Mesodermal cell (in vitro differentiated cells): ENCODE results near the gene ATP11A.
"Not testable (repeated sequence)": the region's sequence is repeated elsewhere in the genome, so short reads cannot be mapped to it uniquely, and the experiment has no call there.

Experiments
- H3K27ac ChIP-seq: 2 replicates; pipeline ENCODE4 v1.7.0; 2013; ENCODE audit warnings: mild to moderate bottlenecking, low read depth, low read length, moderate library complexity; ENCODE audit not compliant: severe bottlenecking
- H3K36me3 ChIP-seq: 2 replicates; pipeline ENCODE4 v1.7.1; 2013; ENCODE audit warnings: mild to moderate bottlenecking, low read length, moderate library complexity; ENCODE audit not compliant: control insufficient read depth, insufficient read depth
- H3K4me1 ChIP-seq: one replicate; pipeline ENCODE4 v1.7.1; 2013; ENCODE audit warnings: mild to moderate bottlenecking, low read length; ENCODE audit not compliant: insufficient read depth, control insufficient read depth, poor library complexity, severe bottlenecking
- H3K4me3 ChIP-seq: 2 replicates; pipeline ENCODE4 v1.7.0; 2013; ENCODE audit warnings: low read length, control low read depth, mild to moderate bottlenecking; ENCODE audit not compliant: insufficient read depth, poor library complexity, severe bottlenecking; ENCODE audit errors: extremely low read depth
- H3K9me3 ChIP-seq: 2 replicates; pipeline ENCODE4 v1.7.1; 2013; ENCODE audit warnings: mild to moderate bottlenecking, low read length, moderate library complexity; ENCODE audit not compliant: control insufficient read depth
- whole genome bisulfite sequencing, 2 experiments: methylation state at CpG; one replicate each; pipeline ENCODE4 v1.1.5; 2013; ENCODE audit warnings: missing lambda C conversion rate in 2 of 2; ENCODE audit not compliant: insufficient coverage in 2 of 2; 5-methylcytosine and 5-hydroxymethylcytosine counted together

Gene ATP11A

DNA sequence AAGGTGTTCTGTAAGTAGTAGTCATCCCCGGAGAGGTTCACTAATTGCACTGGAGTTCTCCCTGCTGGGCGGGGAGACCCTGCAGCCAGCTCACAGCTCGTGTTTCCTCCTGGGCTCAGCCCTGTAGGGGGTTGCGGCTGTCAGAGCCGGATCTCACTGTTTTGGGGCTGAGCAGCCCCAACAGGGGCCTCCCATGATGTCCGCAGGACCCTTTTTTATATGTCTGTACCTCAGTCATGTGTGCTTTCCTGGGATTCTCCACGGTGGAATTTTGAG, 148.9 kb downstream of the ATP11A start:
- Histone ChIP-seq H3K27ac (no peak overlapping the region), H3K4me3 (no peak overlapping the region), H3K36me3 (peaks cover 74% of the 10 kb centered on the region), H3K4me1 (peaks cover 10% of the 10 kb centered on the region), H3K9me3 (no peaks in the 10 kb centered on the region)
- 79 to 81% methylated on average over 6 of the region's 7 CpGs for WGBS, 2 experiments

DNA sequence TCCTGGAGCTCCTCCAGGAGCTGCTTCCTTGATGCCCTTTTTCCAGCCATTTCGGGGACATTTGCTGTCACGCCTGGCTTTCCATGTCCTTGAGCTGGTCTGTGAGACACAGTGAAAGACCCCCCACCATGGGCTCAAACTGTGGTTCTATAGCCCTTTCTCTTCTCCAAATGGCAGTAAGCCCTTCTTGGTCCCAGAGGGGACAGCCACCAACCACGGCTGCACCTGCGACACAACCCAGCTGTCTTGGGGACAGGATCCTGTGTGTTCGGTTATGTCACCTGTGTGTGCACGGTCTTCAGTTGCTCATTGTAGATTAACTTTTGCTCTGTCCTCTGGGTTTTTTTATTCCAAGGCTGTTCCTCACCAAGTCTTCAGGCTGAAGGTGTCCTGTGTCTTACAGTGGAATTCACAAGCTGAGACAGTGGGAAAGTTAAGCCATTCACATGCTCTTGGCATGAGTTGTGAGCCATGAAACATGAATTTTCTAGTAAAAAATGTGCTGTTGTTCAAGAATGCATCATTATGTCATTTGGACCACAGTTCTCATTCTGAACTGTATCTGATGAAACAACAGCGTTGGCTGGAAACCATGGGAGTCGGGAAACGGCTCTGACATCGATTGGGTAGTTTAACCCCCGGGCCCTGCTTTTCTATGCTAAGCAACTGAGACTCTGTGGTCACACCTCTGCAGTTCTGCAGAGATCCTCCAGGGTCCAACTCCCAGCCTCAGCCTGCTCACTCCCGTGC, 149.7 kb downstream of the ATP11A start:
- Histone ChIP-seq H3K9me3 (no peaks in the 10 kb centered on the region), H3K4me3 (no peak overlapping the region), H3K27ac (no peak overlapping the region), H3K36me3 (peaks cover 73% of the 10 kb centered on the region), H3K4me1 (peaks cover 10% of the 10 kb centered on the region)
- 94 to 95% methylated on average over 11 of the region's 12 CpGs for WGBS, 2 experiments

DNA sequence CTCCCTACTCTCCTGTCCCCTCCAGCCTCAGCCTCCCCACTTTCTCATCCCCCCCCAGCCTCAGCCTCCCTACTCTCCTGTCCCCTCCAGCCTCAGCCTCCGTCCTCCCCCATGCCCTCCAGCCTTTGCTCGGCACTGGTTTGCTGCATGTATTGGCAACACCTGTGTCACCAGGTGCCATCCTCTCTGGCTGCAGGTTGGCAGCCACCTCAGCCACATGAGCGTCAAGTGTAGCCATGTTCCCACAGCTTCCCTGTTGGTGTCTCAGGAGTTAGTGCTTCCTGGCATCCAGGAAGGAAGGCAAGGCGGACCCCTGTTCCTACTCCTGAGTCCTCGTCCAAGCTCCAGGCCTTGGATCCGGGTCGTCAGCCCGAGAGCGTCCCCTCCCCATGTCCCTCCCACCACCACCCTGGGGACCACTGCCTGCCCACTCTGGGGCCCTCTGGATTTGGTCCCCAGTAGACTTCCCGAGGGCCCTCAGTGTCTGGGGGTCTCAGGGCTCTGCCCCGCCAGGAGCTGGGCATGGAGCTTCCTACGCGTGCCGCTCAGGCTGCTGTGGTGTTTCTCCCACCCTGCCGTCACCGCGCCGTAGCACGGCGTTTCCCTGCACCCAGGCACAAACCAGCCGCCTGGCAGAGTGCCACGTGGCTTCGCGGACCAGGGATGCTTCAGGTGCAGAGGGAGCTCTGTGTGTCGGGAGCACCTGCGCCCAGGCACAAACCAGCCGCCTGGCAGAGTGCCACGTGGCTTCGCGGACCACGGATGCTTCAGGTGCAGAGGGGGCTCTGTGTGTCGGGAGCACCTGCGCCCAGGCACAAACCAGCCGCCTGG, 150.8 kb downstream of the ATP11A start:
- Histone ChIP-seq H3K9me3 (no peaks in the 10 kb centered on the region), H3K27ac (no peak overlapping the region), H3K4me1 (peaks cover 10% of the 10 kb centered on the region), H3K4me3 (no peak overlapping the region), H3K36me3 (peaks cover 71% of the 10 kb centered on the region)
- WGBS, 2 experiments: 96% methylated on average over 29 to 33 of the region's 34 CpGs

DNA sequence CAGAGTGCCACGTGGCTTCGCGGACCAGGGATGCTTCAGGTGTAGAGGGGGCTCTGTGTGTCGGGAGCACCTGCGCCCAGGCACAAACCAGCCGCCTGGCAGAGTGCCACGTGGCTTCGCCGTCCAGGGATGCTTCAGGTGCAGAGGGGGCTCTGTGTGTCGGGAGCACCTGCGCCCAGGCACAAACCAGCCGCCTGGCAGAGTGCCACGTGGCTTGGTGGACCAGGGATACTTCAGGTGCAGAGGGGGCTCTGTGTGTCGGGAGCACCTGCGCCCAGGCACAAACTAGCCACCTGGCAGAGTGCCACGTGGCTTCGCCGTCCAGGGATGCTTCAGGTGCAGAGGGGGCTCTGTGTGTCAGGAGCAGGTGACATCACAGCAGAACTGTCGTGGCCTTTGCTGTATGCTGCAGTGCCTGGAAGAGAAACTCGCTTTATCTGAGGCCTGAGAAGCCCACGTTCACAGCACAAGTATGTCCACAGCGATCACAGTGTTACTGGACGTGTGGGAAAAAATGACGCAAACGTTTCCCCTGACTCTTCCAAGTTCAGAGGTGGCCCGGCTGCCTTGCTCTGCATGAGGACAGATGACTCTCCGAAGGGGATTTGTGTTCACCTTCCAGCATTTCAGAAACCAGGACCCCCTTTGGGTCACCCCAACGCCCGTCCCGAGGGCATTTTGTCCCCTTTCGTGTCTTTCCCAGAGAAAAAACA, 151.6 kb downstream of the ATP11A start:
- not testable (repeated sequence) for H3K27ac ChIP-seq, H3K4me3 ChIP-seq, H3K4me1 ChIP-seq, H3K9me3 ChIP-seq
- H3K36me3 ChIP-seq: peaks cover 71% of the 10 kb centered on the region
- WGBS, 2 experiments: 94 to 96% methylated on average over 28 to 31 of the region's 31 CpGs

DNA sequence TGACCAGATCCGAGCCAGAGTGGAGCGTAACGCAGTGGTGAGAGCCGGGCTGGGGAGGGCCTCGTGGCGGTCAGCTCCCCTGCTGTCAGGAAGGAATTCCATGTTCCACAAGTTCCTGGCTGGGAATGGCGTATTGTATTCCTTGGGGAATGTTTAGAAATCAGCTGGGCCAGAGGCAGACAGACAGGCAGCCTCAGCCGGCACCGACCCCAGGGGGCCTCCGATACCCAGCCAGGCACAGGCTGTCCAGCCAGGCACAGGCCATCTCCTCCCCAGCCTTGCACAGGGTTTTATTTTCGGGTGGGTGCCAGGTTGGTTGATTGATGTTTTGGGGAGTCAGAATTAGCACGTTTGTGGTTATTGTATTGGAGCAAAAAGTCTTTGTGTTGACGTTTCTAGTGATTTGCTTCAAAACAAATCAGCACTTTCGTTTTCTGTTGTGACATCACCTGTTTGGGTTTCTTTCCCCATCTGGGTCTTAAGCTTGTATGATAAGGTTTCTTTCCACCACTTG, 152.6 kb downstream of the ATP11A start:
- Histone ChIP-seq H3K36me3 (peaks cover 70% of the 10 kb centered on the region), H3K9me3 (no peaks in the 10 kb centered on the region), H3K27ac (no peak overlapping the region), H3K4me1 (peaks cover 10% of the 10 kb centered on the region), H3K4me3 (no peak overlapping the region)
- 73 to 75% methylated on average over 11 to 12 of the region's 14 CpGs for WGBS, 2 experiments

DNA sequence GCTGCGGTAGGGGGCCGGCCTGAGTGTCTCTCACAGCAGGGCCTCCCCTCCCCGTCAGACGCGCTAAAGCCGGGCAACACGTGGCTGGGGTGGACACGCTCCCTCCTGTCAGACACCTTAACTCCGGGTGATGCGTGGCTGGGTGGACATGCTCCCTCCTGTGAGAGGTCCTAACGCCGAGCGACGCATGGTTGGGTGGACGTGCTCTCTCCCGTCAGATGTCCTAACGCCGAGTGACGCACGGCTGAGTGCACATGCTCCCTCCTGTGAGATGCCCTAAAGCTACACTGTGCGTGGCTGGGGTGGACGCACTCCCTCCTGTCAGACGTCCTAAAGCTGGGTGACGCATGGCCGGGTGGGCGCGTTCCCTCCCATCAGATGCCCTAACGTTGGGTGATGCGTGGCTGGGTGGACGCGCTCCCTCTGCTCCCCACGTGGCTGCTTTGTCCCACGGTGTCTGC, 153.1 kb downstream of the ATP11A start:
- Histone ChIP-seq H3K9me3 (no peaks in the 10 kb centered on the region), H3K4me1 (peaks cover 10% of the 10 kb centered on the region), H3K4me3 (no peak overlapping the region), H3K36me3 (peaks cover 68% of the 10 kb centered on the region), H3K27ac (no peak overlapping the region)
- WGBS, 2 experiments: 95 to 97% methylated on average over 33 of the region's 33 CpGs

DNA sequence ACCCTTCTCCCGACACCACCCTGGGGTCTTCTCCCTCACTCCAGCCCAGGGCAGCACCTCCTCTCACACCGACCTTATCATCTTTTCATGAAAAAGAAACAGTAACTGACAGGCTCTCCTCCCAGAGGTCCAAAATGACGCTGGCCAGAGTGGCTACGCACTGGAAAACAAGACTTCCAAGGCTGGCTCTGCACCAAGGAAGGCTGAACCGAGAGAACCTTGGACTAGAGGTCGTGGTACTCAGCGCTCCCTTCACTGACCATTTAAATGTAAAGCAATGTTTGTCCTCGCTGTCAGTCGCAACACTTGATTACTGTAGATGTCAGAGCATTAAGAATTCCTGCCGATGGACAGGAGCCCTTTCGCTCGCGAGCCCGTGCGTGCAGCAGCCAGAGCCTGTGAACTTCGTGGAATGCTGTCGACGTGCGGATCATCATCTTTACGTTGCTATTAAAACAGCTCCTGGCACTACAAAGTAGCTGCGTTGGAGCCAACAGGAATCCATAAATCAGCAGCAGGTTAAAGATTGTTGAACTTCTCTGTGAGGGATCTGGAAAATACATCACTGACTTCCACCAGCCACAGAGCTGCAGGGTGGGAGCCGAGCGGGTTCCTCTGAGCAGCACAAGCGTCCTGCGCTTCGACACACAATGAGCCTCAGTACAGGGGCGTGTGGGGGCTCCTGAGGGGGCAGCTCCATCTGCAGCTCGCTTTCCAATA, 153.7 kb downstream of the ATP11A start:
- H3K4me3 ChIP-seq: no peak overlapping the region
- H3K9me3 ChIP-seq: no peaks in the 10 kb centered on the region
- H3K36me3 ChIP-seq: peaks cover 67% of the 10 kb centered on the region
- peaks cover 10% of the 10 kb centered on the region for H3K4me1 ChIP-seq
- 95% methylated on average over 28 of the region's 28 CpGs for WGBS, 2 experiments
- no peak overlapping the region for H3K27ac ChIP-seq

DNA sequence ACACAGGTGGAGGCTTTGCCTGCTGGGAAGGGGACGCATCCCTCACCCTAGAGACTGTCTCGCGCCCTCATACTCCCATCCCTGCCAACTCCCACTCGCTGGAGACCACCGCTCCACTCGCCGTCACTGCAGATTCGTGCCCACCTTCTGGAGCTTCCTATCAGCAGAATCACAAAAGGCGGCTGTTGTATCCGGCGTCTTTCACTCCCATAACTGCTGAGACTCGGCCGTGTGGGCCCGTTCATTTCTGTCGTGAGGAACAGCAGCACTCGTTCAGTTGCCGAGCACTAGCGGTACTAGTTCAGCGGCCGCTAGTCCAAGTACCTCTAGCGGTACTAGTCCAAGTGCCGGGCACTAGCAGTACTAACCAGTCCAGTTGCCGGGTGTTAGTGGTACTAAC, 154.6 kb downstream of the ATP11A start:
- Histone ChIP-seq H3K36me3 (peaks cover 63% of the 10 kb centered on the region), H3K9me3 (no peaks in the 10 kb centered on the region), H3K4me1 (peaks cover 10% of the 10 kb centered on the region), H3K27ac (no peak overlapping the region), H3K4me3 (no peak overlapping the region)
- 92 to 93% methylated on average over 23 of the region's 23 CpGs for WGBS, 2 experiments

DNA sequence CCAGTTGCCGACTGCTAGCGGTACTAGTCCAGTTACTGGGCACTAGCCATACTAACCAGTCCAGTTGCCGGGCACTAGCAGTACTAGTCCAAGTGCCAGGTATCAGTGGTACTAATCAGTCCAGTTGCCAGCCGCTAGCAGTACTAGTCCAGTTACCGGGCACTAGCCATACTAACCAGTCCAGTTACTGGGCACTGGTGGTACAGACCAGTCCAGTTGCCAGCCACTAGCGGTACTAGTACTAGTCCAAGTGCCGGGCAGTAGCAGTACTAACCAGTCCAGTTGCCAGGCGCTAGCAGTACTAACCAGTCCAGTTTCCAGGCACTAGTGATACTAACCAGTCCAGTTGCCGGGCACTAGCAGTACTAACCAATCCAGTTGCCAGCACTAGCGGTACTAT, 155.0 kb downstream of the ATP11A start:
- peaks cover 64% of the 10 kb centered on the region for H3K36me3 ChIP-seq
- no peaks in the 10 kb centered on the region for H3K9me3 ChIP-seq
- H3K4me3 ChIP-seq: no peak overlapping the region
- peaks cover 10% of the 10 kb centered on the region for H3K4me1 ChIP-seq
- WGBS, 2 experiments: 92 to 97% methylated on average over 10 of the region's 10 CpGs
- H3K27ac ChIP-seq: no peak overlapping the region

DNA sequence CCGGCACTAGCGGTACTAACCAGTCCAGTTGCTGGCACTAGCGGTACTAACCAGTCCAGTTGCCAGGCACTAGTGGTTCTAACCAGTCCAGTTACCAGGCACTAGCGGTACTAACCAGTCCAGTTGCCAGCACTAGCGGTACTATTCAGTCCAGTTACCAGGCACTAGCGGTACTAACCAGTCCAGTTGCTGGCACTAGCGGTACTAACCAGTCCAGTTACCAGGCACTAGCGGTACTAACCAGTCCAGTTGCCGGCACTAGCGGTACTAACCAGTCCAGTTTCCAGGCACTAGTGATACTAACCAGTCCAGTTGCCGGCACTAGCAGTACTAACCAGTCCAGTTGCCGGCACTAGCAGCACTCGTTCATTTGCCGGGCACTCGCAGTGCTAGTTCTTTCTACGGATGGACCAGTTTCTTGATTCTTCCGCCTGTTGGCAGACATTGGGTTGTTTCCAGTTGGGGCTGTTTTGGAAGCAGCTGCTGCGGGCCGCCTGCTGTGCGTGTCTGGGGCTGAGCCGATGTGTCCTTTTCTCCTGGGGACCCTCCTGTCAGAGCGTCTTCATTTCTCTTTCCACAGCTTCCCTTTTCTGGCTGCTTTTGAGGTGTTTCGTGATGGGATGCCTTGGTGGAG, 155.8 kb downstream of the ATP11A start:
- Histone ChIP-seq H3K9me3 (no peaks in the 10 kb centered on the region), H3K4me1 (peaks cover 10% of the 10 kb centered on the region), H3K27ac (no peak overlapping the region), H3K4me3 (no peak overlapping the region), H3K36me3 (peaks cover 67% of the 10 kb centered on the region)
- 90 to 91% methylated on average over 16 to 21 of the region's 23 CpGs for WGBS, 2 experiments
